Measurements from ENCODE around the gene FNDC3A. TPM values are rescaled to one million over a fixed set of nuclear protein-coding genes. Genes with fewer than 3 reads are reported as not detected.
A peak's percentile ranks its signal among the peaks of the same experiment; 100 is the strongest.

The FNDC3A gene
- total RNA-seq, 2 donors from 2014 or later: 23.8 to 38.2 TPM

DNA sequence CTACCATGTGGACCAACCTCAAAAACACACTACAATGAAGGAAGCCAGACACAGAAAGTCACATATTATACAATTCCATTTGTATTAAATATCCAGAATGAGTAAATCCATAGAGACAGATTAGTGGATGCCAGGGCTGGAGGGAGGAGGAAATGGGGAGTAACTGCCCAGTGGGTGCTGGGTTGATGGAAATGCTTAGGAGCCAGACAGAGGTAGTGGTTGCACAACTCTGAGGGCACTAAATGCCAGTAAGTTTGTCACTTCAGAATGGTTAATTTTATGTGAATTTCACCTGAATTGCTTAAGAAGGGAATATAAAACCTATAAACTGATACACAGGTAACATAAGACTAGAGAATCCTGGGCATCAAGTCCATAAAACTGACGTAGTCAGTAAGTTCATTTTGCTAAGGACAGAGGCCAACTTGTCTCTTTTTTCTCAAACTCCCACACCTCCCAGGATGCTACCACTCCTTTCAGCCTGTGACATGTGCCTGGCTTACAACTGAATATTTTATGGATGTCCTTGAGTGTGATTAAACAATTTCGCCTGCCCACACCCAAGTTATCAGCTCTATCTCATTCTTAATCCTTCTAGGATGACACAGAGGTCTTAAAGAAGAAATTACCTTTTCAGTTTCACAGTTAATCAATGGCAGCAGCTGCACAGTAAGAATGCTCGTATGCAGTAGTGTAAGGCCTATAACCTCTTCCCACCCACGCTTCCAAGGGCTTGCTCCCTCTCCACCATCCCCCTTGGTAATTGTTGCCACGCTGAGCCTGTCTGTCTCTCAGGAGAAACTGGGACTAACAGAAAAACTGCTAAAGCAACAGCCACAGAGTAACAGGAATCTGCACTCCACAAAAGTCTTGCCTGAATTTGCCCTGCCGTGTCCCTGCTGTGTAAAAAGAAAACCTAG, 238.5 kb downstream of the FNDC3A start:
- Mint-ChIP-seq H3K36me3 (ENCODE audit: low read depth) (peaks cover 14% of the 10 kb centered on the region), H3K4me3 (peak overlapping the region; percentile 22), H3K4me1 (peaks cover 9% of the 10 kb centered on the region), H3K27me3 (peaks cover 27% of the 10 kb centered on the region), H3K9me3 (no peaks in the 10 kb centered on the region), H3K27ac (peak overlapping the region; percentile 8)
- peak; percentile 9 for ATAC-seq (replicated peaks)

DNA sequence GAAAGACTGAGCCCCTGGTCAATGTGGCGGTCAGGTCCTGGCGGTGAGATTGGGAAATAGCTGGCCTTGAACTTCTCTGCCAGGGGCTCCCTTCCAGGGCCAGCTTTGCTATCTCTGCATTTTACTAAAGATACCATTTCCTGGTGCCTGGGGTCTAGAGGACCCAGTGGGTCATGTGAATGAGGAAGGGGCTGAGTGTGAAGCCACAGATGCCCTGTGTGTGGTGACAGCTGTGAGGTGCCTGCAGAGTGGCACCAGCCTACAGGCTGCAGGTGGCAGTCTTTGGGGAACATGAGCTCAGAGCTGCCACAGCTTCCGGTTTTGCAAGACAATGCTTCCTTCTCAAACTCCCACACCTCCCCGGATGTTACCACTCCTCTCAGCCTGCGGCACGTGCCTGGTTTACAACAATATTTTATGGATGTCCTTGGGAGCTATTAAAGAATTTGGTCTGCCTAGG, 239.2 kb downstream of the FNDC3A start:
- Mint-ChIP-seq H3K4me3 (peak overlapping the region; percentile 22), H3K36me3 (ENCODE audit: low read depth) (peaks cover 11% of the 10 kb centered on the region), H3K27ac (no peak overlapping the region), H3K4me1 (peaks cover 9% of the 10 kb centered on the region), H3K9me3 (no peaks in the 10 kb centered on the region), H3K27me3 (peaks cover 33% of the 10 kb centered on the region)
- peak; percentile 75 for ATAC-seq (replicated peaks)

DNA sequence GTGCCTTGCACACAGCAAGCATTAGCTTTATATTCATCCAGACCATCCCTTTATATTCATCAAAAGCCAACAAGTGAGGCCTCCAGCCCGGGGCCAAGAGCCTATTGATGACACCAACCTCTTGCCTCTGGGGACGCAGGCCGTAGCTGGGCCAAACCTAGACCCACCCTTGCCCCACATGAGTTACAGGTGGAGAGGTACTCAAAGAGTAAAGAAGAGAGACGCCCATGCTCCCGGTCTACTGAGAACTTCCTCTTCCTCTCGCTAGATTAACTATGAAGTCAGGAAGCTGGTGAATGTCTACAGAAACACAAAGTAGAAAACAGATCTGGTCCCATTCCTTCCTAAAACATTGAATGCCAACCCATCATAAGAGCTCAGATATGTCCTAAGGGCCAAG, 240.6 kb downstream of the FNDC3A start:
- no peak for ATAC-seq (replicated peaks)
- Mint-ChIP-seq H3K27me3 (peaks cover 36% of the 10 kb centered on the region), H3K4me3 (no peak overlapping the region)

DNA sequence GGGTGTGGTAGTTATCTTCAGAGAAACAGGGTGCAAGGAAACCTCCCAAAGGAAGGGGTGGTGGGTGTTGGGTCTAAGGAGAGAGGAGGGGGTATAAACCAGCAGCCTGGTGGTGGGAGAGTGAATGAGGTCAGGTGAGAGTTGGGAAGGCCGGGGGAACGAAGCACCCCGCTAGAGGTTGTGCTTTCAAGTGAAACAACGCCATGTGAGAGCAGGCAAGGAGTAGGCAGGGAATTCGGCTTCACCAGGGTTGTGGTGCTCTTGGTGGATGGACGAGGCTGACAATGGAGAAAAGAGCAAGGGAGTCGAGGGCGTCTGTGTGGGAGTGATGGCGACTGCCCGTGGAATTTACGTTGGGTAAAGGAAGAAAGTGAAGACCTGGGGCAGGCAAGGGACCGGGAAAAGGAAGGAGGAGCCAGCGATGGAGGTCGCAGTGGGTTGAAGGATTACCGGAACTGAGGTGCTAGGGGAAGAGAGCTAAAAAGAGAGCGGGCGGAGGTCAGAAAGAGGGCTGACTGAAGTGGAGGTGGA, 242.3 kb downstream of the FNDC3A start:
- ATAC-seq (replicated peaks): no peak
- peaks cover 9% of the 10 kb centered on the region for H3K4me1 Mint-ChIP-seq
- H3K36me3 Mint-ChIP-seq (ENCODE audit: low read depth): peaks cover 14% of the 10 kb centered on the region
- H3K9me3 Mint-ChIP-seq: no peaks in the 10 kb centered on the region
- H3K4me3 Mint-ChIP-seq: no peak overlapping the region
- no peak overlapping the region for H3K27ac Mint-ChIP-seq
- peaks cover 50% of the 10 kb centered on the region for H3K27me3 Mint-ChIP-seq

More for the DNA sequence above, 240.6 kb downstream of the FNDC3A start:
- Mint-ChIP-seq H3K36me3 (ENCODE audit: low read depth) (peaks cover 12% of the 10 kb centered on the region), H3K27ac (no peak overlapping the region), H3K9me3 (no peaks in the 10 kb centered on the region), H3K4me1 (peaks cover 9% of the 10 kb centered on the region)

DNA sequence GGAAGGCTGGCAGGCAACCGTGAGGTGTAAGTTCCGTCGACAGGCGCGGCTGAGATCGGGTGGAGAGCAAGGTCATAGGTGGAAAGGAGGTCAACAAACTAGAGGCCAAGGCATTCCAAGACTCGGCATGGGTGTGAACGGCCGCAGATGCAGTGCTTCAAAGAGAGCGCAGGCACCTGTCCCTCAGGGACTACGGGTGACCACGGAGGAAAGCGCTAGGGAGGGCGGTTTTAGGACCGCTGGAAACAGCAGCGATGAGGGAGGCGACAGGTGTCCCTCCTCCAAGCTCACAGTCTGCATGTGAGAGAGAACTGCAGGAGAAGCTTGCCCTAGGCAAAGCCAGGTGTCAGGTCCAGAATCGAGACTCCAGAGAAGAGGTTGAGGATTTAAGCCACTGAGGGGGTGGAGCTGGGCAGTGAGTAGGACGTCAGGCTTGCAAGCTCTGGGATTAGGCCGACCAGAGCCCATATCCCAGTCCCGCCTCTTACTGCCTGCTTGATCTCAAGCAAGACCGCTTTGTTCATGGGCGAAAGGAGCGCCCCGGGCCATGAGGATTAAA, 242.9 kb downstream of the FNDC3A start:
- peaks cover 50% of the 10 kb centered on the region for H3K27me3 Mint-ChIP-seq
- H3K36me3 Mint-ChIP-seq (ENCODE audit: low read depth): peaks cover 14% of the 10 kb centered on the region
- no peak overlapping the region for H3K27ac Mint-ChIP-seq

DNA sequence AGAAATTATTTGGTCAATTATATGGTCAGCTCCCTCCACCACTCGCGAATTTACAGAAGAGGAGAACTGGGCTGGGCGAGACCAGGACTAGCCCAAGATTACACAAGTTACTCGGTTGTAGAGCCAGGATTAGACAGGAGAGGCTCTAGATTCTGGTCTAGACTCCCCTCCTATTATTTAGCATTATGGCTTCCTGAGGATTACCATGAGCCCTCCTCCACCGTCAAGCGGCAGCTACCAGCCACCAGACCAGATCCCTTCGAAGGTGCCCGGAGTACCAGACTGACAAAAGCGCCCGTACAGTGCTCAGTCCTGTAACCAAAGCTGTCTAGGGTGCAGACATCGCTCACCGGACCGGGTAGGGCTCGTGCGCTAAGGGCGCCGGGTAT, 243.9 kb downstream of the FNDC3A start:
- Mint-ChIP-seq H3K4me3 (peak overlapping the region; percentile 57), H3K27me3 (peaks cover 50% of the 10 kb centered on the region), H3K36me3 (ENCODE audit: low read depth) (peaks cover 14% of the 10 kb centered on the region), H3K4me1 (peaks cover 9% of the 10 kb centered on the region), H3K9me3 (no peaks in the 10 kb centered on the region), H3K27ac (no peak overlapping the region)
- ATAC-seq (replicated peaks): no peak

More for the DNA sequence above, 242.9 kb downstream of the FNDC3A start:
- Mint-ChIP-seq H3K4me3 (no peak overlapping the region), H3K4me1 (peaks cover 9% of the 10 kb centered on the region), H3K9me3 (no peaks in the 10 kb centered on the region)
- no peak for ATAC-seq (replicated peaks)

DNA sequence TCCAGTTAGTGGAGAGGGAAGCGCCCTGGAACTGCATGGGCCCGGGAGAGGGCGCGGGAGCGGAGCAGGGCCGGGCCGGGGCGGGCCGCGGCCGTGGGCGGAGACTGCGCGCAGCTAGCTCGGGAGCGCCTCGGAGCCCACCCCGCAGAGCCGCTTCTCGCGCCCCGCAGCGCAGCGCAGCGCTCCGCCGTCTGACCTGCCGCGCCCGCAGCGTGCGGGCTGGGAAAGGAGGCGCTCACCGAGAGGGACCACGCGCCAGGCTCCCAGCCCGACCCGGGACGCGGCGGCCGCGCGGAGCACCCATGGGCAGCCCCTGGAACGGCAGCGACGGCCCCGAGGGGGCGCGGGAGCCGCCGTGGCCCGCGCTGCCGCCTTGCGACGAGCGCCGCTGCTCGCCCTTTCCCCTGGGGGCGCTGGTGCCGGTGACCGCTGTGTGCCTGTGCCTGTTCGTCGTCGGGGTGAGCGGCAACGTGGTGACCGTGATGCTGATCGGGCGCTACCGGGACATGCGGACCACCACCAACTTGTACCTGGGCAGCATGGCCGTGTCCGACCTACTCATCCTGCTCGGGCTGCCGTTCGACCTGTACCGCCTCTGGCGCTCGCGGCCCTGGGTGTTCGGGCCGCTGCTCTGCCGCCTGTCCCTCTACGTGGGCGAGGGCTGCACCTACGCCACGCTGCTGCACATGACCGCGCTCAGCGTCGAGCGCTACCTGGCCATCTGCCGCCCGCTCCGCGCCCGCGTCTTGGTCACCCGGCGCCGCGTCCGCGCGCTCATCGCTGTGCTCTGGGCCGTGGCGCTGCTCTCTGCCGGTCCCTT, 244.5 kb downstream of the FNDC3A start, which contains the start of gene MLNR:
Gene MLNR, plus strand, starts transcription at position 303 of the 820 bp plus-strand sequence. Its CDS starts 0 bp downstream, at position 303.
- peak; percentile 55 for ATAC-seq (replicated peaks)
- peaks cover 50% of the 10 kb centered on the region for H3K27me3 Mint-ChIP-seq
- H3K4me1 Mint-ChIP-seq: peaks cover 9% of the 10 kb centered on the region
- peak within 1 kb of the TSS; percentile 72 for H3K4me3 Mint-ChIP-seq
- no peaks in the 10 kb centered on the region for H3K9me3 Mint-ChIP-seq
- H3K27ac Mint-ChIP-seq: no peak within 1 kb of the TSS
- peaks cover 14% of the 10 kb centered on the region for H3K36me3 Mint-ChIP-seq (ENCODE audit: low read depth)

DNA sequence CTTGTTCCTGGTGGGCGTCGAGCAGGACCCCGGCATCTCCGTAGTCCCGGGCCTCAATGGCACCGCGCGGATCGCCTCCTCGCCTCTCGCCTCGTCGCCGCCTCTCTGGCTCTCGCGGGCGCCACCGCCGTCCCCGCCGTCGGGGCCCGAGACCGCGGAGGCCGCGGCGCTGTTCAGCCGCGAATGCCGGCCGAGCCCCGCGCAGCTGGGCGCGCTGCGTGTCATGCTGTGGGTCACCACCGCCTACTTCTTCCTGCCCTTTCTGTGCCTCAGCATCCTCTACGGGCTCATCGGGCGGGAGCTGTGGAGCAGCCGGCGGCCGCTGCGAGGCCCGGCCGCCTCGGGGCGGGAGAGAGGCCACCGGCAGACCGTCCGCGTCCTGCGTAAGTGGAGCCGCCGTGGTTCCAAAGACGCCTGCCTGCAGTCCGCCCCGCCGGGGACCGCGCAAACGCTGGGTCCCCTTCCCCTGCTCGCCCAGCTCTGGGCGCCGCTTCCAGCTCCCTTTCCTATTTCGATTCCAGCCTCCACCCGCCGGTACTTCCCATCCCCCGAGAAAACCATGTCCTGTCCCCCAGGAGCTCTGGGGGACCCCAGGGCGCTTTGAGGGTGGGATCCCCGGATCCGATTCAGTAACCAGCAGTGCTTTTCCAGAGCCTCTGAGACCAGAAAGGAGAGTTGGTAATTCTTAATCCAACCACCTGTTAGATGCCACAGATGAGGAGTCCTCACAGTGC, 245.3 kb downstream of the FNDC3A start:
- no peaks in the 10 kb centered on the region for H3K9me3 Mint-ChIP-seq
- ATAC-seq (replicated peaks): peak; percentile 75
- peak overlapping the region; percentile 72 for H3K4me3 Mint-ChIP-seq
- peaks cover 14% of the 10 kb centered on the region for H3K36me3 Mint-ChIP-seq (ENCODE audit: low read depth)
- H3K27me3 Mint-ChIP-seq: peaks cover 53% of the 10 kb centered on the region
- H3K4me1 Mint-ChIP-seq: peaks cover 9% of the 10 kb centered on the region
- no peak overlapping the region for H3K27ac Mint-ChIP-seq

DNA sequence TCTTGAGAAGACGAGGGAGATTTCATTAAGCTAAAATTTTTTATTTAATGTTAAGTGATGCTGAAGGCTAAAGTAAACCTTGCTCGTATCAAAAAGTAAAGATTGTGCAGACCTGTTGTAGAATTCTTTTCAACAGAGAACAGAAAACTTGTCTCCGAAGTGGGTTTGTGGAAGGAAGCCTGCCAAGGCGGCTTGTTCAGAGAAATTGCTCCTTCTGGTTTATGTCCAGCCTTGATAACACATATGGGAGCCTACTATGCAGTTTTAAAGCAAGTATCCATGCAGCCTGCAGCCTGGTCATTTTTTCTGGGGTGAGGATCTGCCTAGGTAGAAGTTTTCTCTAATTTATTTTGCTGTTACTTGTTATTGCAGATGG, 245.9 kb downstream of the FNDC3A start:
- no peaks in the 10 kb centered on the region for H3K9me3 Mint-ChIP-seq
- peak overlapping the region; percentile 72 for H3K4me3 Mint-ChIP-seq

DNA sequence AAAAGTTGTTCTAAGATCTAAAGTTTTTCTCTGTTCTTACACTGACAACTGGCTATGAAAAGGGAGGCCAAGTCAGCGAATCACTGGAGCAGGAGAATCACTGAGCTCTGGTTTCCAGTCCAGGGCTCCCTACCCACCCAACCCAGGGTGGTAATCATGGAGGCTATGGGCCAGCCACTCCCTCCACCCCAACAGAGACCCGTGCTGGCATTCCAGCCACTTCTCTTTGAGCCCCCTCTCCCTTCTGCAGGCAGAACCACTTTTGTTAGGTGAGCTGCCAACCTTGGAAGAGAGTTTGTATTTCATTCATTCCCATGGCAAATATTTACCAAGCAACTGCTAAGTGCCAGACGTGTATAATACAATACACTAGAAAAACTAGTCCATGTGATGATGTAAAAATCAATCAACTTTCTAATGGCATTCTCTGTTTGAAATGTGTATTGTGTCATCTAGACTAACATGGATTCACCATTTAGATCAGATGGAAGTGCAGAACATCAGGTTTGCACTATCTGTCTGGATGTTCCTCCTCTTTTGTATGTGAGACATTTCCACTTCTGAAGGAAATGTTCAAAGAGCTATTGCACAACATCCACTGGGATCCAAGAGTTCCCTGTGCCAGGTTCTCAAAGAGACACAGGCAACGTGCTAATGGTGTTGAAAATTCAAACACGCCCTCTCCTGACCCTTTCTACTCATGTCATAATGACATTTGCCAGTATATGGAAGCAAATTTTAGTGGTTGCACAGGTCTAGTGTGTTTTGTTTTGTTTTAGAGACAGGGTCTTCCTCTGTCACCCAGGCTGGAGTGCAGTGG, 249.7 kb downstream of the FNDC3A start:
- H3K36me3 Mint-ChIP-seq (ENCODE audit: low read depth): peaks cover 8% of the 10 kb centered on the region
- ATAC-seq (replicated peaks): no peak
- H3K27ac Mint-ChIP-seq: no peak overlapping the region
- no peaks in the 10 kb centered on the region for H3K4me1 Mint-ChIP-seq
- peaks cover 20% of the 10 kb centered on the region for H3K27me3 Mint-ChIP-seq
- H3K9me3 Mint-ChIP-seq: no peaks in the 10 kb centered on the region
- no peak overlapping the region for H3K4me3 Mint-ChIP-seq

More for the DNA sequence above, 245.9 kb downstream of the FNDC3A start:
- H3K27me3 Mint-ChIP-seq: peaks cover 50% of the 10 kb centered on the region
- no peak for ATAC-seq (replicated peaks)
- peaks cover 14% of the 10 kb centered on the region for H3K36me3 Mint-ChIP-seq (ENCODE audit: low read depth)
- H3K4me1 Mint-ChIP-seq: peaks cover 9% of the 10 kb centered on the region
- no peak overlapping the region for H3K27ac Mint-ChIP-seq

DNA sequence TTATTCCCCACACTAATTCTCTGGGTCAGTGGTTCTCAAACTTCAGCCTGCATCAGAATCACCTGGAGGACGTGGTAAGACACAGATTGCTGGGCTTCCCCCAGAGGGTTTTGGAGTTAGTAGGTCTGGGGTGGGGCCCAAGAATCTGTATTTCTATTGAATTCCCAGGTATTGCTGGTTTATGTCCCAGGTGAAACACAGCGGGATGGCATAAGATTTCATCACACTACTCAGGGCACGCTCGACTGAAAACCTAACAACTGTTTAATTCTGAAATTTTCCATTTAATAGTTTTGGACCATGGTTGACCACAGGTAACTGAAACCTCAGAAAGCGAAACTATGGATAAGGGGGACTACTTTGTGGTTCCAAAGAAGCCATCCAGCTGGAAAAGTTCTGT, 250.9 kb downstream of the FNDC3A start:
- Mint-ChIP-seq H3K9me3 (no peaks in the 10 kb centered on the region), H3K4me3 (no peak overlapping the region), H3K36me3 (ENCODE audit: low read depth) (peaks cover 2% of the 10 kb centered on the region), H3K27me3 (peaks cover 15% of the 10 kb centered on the region), H3K27ac (no peak overlapping the region), H3K4me1 (no peaks in the 10 kb centered on the region)
- ATAC-seq (replicated peaks): no peak

DNA sequence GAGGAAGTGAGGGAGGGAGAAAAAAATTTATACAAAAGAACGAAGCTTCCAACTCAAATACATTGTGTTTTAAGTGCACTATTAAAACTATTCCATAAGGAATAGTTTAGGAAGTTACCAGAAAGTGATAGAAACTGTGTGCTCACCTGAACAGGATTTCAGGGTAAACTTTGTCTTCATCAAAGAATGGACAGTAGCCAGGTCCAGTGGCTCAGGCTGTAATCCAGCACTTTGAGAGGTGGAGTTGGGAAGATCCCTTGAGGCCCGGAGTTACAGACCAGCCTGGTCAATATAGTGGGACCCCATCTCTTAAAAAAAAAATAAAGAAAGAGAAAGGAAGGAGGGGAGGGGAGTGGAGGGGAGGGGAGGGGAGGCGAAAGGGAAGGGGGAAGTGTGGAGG, 259.0 kb downstream of the FNDC3A start:
- no peaks in the 10 kb centered on the region for H3K36me3 Mint-ChIP-seq (ENCODE audit: low read depth)
- H3K27ac Mint-ChIP-seq: no peak overlapping the region
- no peaks in the 10 kb centered on the region for H3K9me3 Mint-ChIP-seq
- H3K4me3 Mint-ChIP-seq: no peak overlapping the region
- ATAC-seq (replicated peaks): no peak
- no peaks in the 10 kb centered on the region for H3K4me1 Mint-ChIP-seq
- H3K27me3 Mint-ChIP-seq: no peaks in the 10 kb centered on the region

DNA sequence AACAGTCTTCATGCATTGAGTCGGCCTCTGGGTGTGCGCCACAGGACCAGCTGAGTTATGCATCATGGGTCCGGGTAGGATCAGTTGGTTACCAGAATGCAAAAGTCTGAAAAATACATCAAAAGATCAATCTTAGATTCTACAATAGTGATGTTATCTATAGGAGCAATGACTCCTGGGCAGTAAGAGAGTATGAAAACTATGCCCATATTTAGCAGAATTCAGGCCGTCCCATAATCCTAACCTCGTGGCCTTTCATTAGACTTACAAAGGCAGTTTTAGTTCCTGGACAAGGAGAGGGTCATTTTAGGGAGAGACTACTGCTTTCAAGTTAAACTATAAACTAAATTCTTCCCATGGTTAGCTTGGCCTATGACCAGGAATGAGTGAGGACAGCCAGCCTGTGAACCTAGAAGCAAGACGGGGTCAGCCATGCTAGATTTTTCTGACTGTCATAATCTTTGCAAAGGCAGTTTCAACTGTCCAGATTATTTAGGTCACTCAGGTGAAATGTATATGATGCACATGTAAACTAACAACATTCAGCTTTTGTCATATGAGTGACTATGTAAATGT, 260.2 kb downstream of the FNDC3A start:
- H3K4me1 Mint-ChIP-seq: no peaks in the 10 kb centered on the region
- no peak overlapping the region for H3K4me3 Mint-ChIP-seq
- H3K27ac Mint-ChIP-seq: no peak overlapping the region
- ATAC-seq (replicated peaks): no peak
- no peaks in the 10 kb centered on the region for H3K9me3 Mint-ChIP-seq
- no peaks in the 10 kb centered on the region for H3K36me3 Mint-ChIP-seq (ENCODE audit: low read depth)
- H3K27me3 Mint-ChIP-seq: no peaks in the 10 kb centered on the region
